ENCODE data around the gene UGT2B10. TPM values are rescaled to one million over a fixed set of nuclear protein-coding genes. Genes with fewer than 3 reads are reported as not detected.

UGT2B10 gene
- polyA plus RNA-seq, 1 experiment: not detected

- no peak for TF ChIP-seq CTCF (IDR thresholded peaks at IDR 0.05; ENCODE audit: insufficient read depth, low read depth, low read length)
- Histone ChIP-seq H3K36me3 (ENCODE audit: control insufficient read depth, insufficient read depth, low read length) (no peaks in the 10 kb centered on the region), H3K4me3 (ENCODE audit: low read depth, low read length) (no peak overlapping the region), H3K27me3 (ENCODE audit: control insufficient read depth, insufficient read depth, low read length) (no peaks in the 10 kb centered on the region)
- DNase-seq (ENCODE audit: low read depth): no peak
- POLR2A ChIA-PET: no interaction called here
- CTCF ChIA-PET: no interaction called here
Measured at GRCh38 chr4:68871809-68872642, 56.2 kb downstream of the UGT2B10 start.

GRCh38 chr4:68872643-68873502 is 57.1 kb downstream of the UGT2B10 start:
- no peaks in the 10 kb centered on the region for H3K27me3 ChIP-seq (ENCODE audit: control insufficient read depth, insufficient read depth, low read length)
- no peak overlapping the region for H3K4me3 ChIP-seq (ENCODE audit: low read depth, low read length)
- ChIA-PET POLR2A (no interaction called here), CTCF (interaction anchor here (0.6 kb wide), 1 partner anchor 49 kb away, joined by 3 read pairs; no protein-coding TSS in a partner anchor)
- no peak for TF ChIP-seq CTCF (IDR thresholded peaks at IDR 0.05; ENCODE audit: insufficient read depth, low read depth, low read length)
- DNase-seq (ENCODE audit: low read depth): no peak
- no peaks in the 10 kb centered on the region for H3K36me3 ChIP-seq (ENCODE audit: control insufficient read depth, insufficient read depth, low read length)

GRCh38 chr4:68874507-68874906 is 58.7 kb downstream of the UGT2B10 start:
- CTCF ChIA-PET: no interaction called here
- Histone ChIP-seq H3K4me3 (ENCODE audit: low read depth, low read length) (no peak overlapping the region), H3K36me3 (ENCODE audit: control insufficient read depth, insufficient read depth, low read length) (no peaks in the 10 kb centered on the region), H3K27me3 (ENCODE audit: control insufficient read depth, insufficient read depth, low read length) (no peaks in the 10 kb centered on the region)
- no peak for DNase-seq (ENCODE audit: low read depth)
- POLR2A ChIA-PET: no interaction called here
- no peak for TF ChIP-seq CTCF (IDR thresholded peaks at IDR 0.05; ENCODE audit: insufficient read depth, low read depth, low read length)

GRCh38 chr4:68877555-68877954 is 61.8 kb downstream of the UGT2B10 start:
- no peaks in the 10 kb centered on the region for H3K36me3 ChIP-seq (ENCODE audit: control insufficient read depth, insufficient read depth, low read length)
- ChIA-PET CTCF (interaction anchor here (0.7 kb wide), 1 partner anchor 12 kb away, joined by 4 read pairs; no protein-coding TSS in a partner anchor), POLR2A (no interaction called here)
- no peak for DNase-seq (ENCODE audit: low read depth)
- no peak overlapping the region for H3K4me3 ChIP-seq (ENCODE audit: low read depth, low read length)
- TF ChIP-seq CTCF (IDR thresholded peaks at IDR 0.05; ENCODE audit: insufficient read depth, low read depth, low read length): no peak
- no peaks in the 10 kb centered on the region for H3K27me3 ChIP-seq (ENCODE audit: control insufficient read depth, insufficient read depth, low read length)

- POLR2A ChIA-PET: no interaction called here
- H3K36me3 ChIP-seq (ENCODE audit: control insufficient read depth, insufficient read depth, low read length): no peaks in the 10 kb centered on the region
- CTCF ChIA-PET: interaction anchor here (0.7 kb wide), 1 partner anchor 11 kb away, joined by 4 read pairs; no protein-coding TSS in a partner anchor
- H3K4me3 ChIP-seq (ENCODE audit: low read depth, low read length): no peak overlapping the region
- DNase-seq (ENCODE audit: low read depth): no peak
- no peak for TF ChIP-seq CTCF (IDR thresholded peaks at IDR 0.05; ENCODE audit: insufficient read depth, low read depth, low read length)
- H3K27me3 ChIP-seq (ENCODE audit: control insufficient read depth, insufficient read depth, low read length): no peaks in the 10 kb centered on the region
Measured at GRCh38 chr4:68878048-68878447, 62.3 kb downstream of the UGT2B10 start.
